OCI-LY3 (cell line): ENCODE results near the gene ZNF287.

Experiments
- CTCF ChIP-seq: fragments of 200-600, 300-600 bp; sonication (generic); IDR thresholded peaks from 2 replicates; pipeline ENCODE4 v1.5.1; 2014; ENCODE audit warnings: antibody characterized with exemption, low read length, low read depth
- EZH2phosphoT487 ChIP-seq: fragments of 200-600 bp; shearing (Covaris generic); IDR thresholded peaks from 2 replicates; pipeline ENCODE4 v1.6.1; 2018; ENCODE audit warnings: antibody characterized with exemption, mixed run types, low read depth

- no peak for TF ChIP-seq CTCF
- TF ChIP-seq EZH2phosphoT487: no peak
Measured at GRCh38 chr17:16512011-16512410, 57.0 kb downstream of the ZNF287 start.
